GM12865 (cell line): ENCODE measurements around the gene QARS1.
A peak's percentile ranks its signal among the peaks of the same experiment; 100 is the strongest.

ENCODE experiments used
- DNase-seq: peaks from one replicate; pipeline ENCODE4 v3.0.0; 2010; ENCODE audit warnings: low read depth
- H3K4me3 ChIP-seq: 2 replicates; pipeline ENCODE4 v1.5.1; 2011; ENCODE audit warnings: mild to moderate bottlenecking, low read depth, low read length, control low read depth
- CTCF ChIP-seq: IDR thresholded peaks from 2 replicates; pipeline ENCODE4 v1.5.1; 2011; ENCODE audit warnings: low read length, control low read depth, low read depth, inconsistent platforms; ENCODE audit not compliant: insufficient read depth; ENCODE audit errors: missing control alignments

Gene QARS1

GRCh38 chr3:49104427-49105291 is at the start of gene QARS1:
Gene QARS1, minus strand, starts transcription at chr3:49104757. Its CDS starts 24 bp downstream, at chr3:49104733.
- DNase-seq: peak; percentile 94

GRCh38 chr3:49153349-49153912 is 48.9 kb upstream of the QARS1 start:
- no peak for TF ChIP-seq CTCF
- no peak overlapping the region for H3K4me3 ChIP-seq
- DNase-seq: no peak

More at GRCh38 chr3:49104427-49105291, at the start of gene QARS1:
- peak within 1 kb of the TSS; percentile 82 for H3K4me3 ChIP-seq
- TF ChIP-seq CTCF: no peak

GRCh38 chr3:49151610-49152009 is 47.1 kb upstream of the QARS1 start:
- DNase-seq: no peak
- TF ChIP-seq CTCF: no peak

GRCh38 chr3:49148159-49148558 is 43.6 kb upstream of the QARS1 start:
- TF ChIP-seq CTCF: no peak
- no peak overlapping the region for H3K4me3 ChIP-seq
- no peak for DNase-seq

More at GRCh38 chr3:49151610-49152009, 47.1 kb upstream of the QARS1 start:
- no peak overlapping the region for H3K4me3 ChIP-seq

GRCh38 chr3:49140080-49140479 is 35.5 kb upstream of the QARS1 start:
- no peak for TF ChIP-seq CTCF
- DNase-seq: no peak
- no peak overlapping the region for H3K4me3 ChIP-seq

GRCh38 chr3:49135499-49135898 is 30.9 kb upstream of the QARS1 start:
- no peak overlapping the region for H3K4me3 ChIP-seq
- TF ChIP-seq CTCF: no peak
- DNase-seq: no peak
